GM23338 (cell line): ENCODE measurements around the gene MAPRE2. TPM values are rescaled to one million over a fixed set of nuclear protein-coding genes. Genes with fewer than 3 reads are reported as not detected.

Experiments
- ATAC-seq: fragments of 200-7000 bp; cut with Tn5 transposase; 3 replicates; pipeline ENCODE4 v1.9.1; 2020
- DNase-seq: peaks from one replicate; pipeline ENCODE4 v3.0.0-alpha.2; 2015; ENCODE audit warnings: low spot score
- H2AFZ ChIP-seq: fragments of 200-600 bp; sonication (generic); 2 replicates; pipeline ENCODE4 v1.8.0; 2016; ENCODE audit warnings: antibody characterized with exemption, mild to moderate bottlenecking, moderate library complexity
- H3F3A ChIP-seq: fragments of 200-600 bp; sonication (generic); replicated peaks from 2 replicates; pipeline ENCODE4 v1.8.0; 2017; ENCODE audit warnings: antibody characterized with exemption, mixed run types, low read depth
- H3K27ac ChIP-seq: fragments of 200-600 bp; sonication (generic); 2 replicates; pipeline ENCODE4 v1.6.1; 2016; ENCODE audit warnings: low read depth
- H3K27me3 ChIP-seq: fragments of 200-600 bp; sonication (generic); 2 replicates; pipeline ENCODE4 v1.8.0; 2016; ENCODE audit warnings: mild to moderate bottlenecking, mixed run types, moderate library complexity; ENCODE audit not compliant: insufficient read depth
- H3K36me3 ChIP-seq: fragments of 200-600 bp; sonication (generic); 2 replicates; pipeline ENCODE4 v1.8.0; 2016; ENCODE audit warnings: mild to moderate bottlenecking; ENCODE audit not compliant: insufficient read depth
- H3K4me1 ChIP-seq: fragments of 200-600 bp; sonication (generic); 2 replicates; pipeline ENCODE4 v1.8.0; 2016; ENCODE audit warnings: mild to moderate bottlenecking, moderate library complexity; ENCODE audit not compliant: insufficient read depth
- H3K4me2 ChIP-seq: fragments of 200-600 bp; sonication (generic); 2 replicates; pipeline ENCODE4 v1.7.1; 2017; ENCODE audit warnings: mixed run types
- H3K4me3 ChIP-seq: fragments of 200-600 bp; sonication (generic); 2 replicates; pipeline ENCODE4 v1.6.1; 2016; ENCODE audit warnings: mixed run types
- H3K79me2 ChIP-seq: fragments of 200-600 bp; sonication (generic); replicated peaks from 2 replicates; pipeline ENCODE4 v1.8.0; 2017; ENCODE audit warnings: mild to moderate bottlenecking; ENCODE audit not compliant: insufficient read depth
- H3K9me2 ChIP-seq: fragments of 200-600 bp; sonication (generic); 2 replicates; pipeline ENCODE4 v1.8.0; 2017; ENCODE audit not compliant: insufficient read depth
- H4K20me1 ChIP-seq: fragments of 200-600 bp; sonication (generic); replicated peaks from 2 replicates; pipeline ENCODE4 v1.8.0; 2017; ENCODE audit warnings: mild to moderate bottlenecking; ENCODE audit not compliant: insufficient read depth
- H3K27ac Mint-ChIP-seq: 2 replicates; pipeline ENCODE4 v1.8.0; 2020; ENCODE audit warnings: inconsistent platforms, mild to moderate bottlenecking, moderate library complexity, mixed read lengths
- H3K27me3 Mint-ChIP-seq: 3 replicates; pipeline ENCODE4 v1.8.0; 2022; ENCODE audit warnings: low read depth, mild to moderate bottlenecking, moderate library complexity, mixed read lengths, inconsistent platforms; ENCODE audit not compliant: insufficient read depth, poor library complexity
- H3K36me3 Mint-ChIP-seq: 3 replicates; pipeline ENCODE4 v1.8.0; 2021; ENCODE audit warnings: low read depth, mild to moderate bottlenecking, inconsistent platforms, moderate library complexity, mixed read lengths
- H3K4me1 Mint-ChIP-seq: 3 replicates; pipeline ENCODE4 v1.8.0; 2020; ENCODE audit warnings: mild to moderate bottlenecking, inconsistent platforms, mixed read lengths
- H3K4me3 Mint-ChIP-seq: 3 replicates; pipeline ENCODE4 v1.8.0; 2021; ENCODE audit warnings: moderate library complexity, mild to moderate bottlenecking, inconsistent platforms, mixed read lengths
- H3K9me3 Mint-ChIP-seq: 3 replicates; pipeline ENCODE4 v1.8.0; 2020; ENCODE audit warnings: moderate library complexity, mild to moderate bottlenecking, inconsistent platforms, mixed read lengths
- CREB1 ChIP-seq: fragments of 250-450 bp; sonication (Bioruptor Pico); IDR thresholded peaks from 2 replicates; pipeline ENCODE4 v1.5.0; 2020; ENCODE audit warnings: low read depth, mild to moderate bottlenecking, moderate library complexity
- EZH2 ChIP-seq: fragments of 200-600 bp; sonication (generic); IDR thresholded peaks from one replicate; pipeline ENCODE4 v1.8.0; 2017; ENCODE audit warnings: antibody characterized with exemption, mild to moderate bottlenecking, low read depth; ENCODE audit not compliant: unreplicated experiment
- EZH2phosphoT487 ChIP-seq: fragments of 200-600 bp; sonication (generic); IDR thresholded peaks from one replicate; pipeline ENCODE4 v1.8.1; 2018; ENCODE audit warnings: antibody characterized with exemption; ENCODE audit not compliant: unreplicated experiment
- JUNB ChIP-seq: IDR thresholded peaks from one replicate; pipeline ENCODE4 v1.6.1; 2016; ENCODE audit warnings: antibody characterized with exemption; ENCODE audit not compliant: unreplicated experiment
- NANOG ChIP-seq: IDR thresholded peaks from 2 replicates; pipeline ENCODE4 v1.6.1; 2016; ENCODE audit warnings: antibody characterized with exemption, borderline replicate concordance
- STAT1 ChIP-seq: IDR thresholded peaks from one replicate; pipeline ENCODE4 v1.6.1; 2016; ENCODE audit warnings: antibody characterized with exemption; ENCODE audit not compliant: unreplicated experiment
- ZNF114 ChIP-seq: fragments of 250-450 bp; sonication (Bioruptor Pico); IDR thresholded peaks from 2 replicates; pipeline ENCODE4 v1.5.0; 2020; ENCODE audit warnings: mild to moderate bottlenecking, moderate library complexity
- ZNF331 ChIP-seq: fragments of 250-450 bp; sonication (Bioruptor Pico); IDR thresholded peaks from 2 replicates; pipeline ENCODE4 v1.5.0; 2020; ENCODE audit warnings: low read depth, mild to moderate bottlenecking, moderate library complexity
- polyA plus RNA-seq: library from polyadenylated mRNA; unstranded; fragments of >200 nt; fragmentation: Nextera tagmentation; extraction: Ambion mirVana; gene quantifications from 2 replicates; pipeline ENCODE4 v1.2.1, GENCODE V29; 2016
- total RNA-seq: library from RNA; depleted of rRNA; stranded (reverse); fragments of >200 nt; shearing (Covaris generic); gene quantifications from 2 replicates; pipeline ENCODE4 v1.2.3, GENCODE V29; 2014
- TF ChIP-seq, protein P1 (sequence below): fragments of 250-450 bp; sonication (Bioruptor Pico); IDR thresholded peaks from 2 replicates; pipeline ENCODE4 v1.5.0; 2020; ENCODE audit warnings: mild to moderate bottlenecking, moderate library complexity
- TF ChIP-seq, protein P2 (sequence below): IDR thresholded peaks from 2 replicates; pipeline ENCODE4 v1.6.1; 2016; ENCODE audit warnings: antibody characterized with exemption

MAPRE2 gene
- total and polyA plus RNA-seq, 2 experiments from 2014 or later = 17.8 to 40.4 TPM

DNA sequence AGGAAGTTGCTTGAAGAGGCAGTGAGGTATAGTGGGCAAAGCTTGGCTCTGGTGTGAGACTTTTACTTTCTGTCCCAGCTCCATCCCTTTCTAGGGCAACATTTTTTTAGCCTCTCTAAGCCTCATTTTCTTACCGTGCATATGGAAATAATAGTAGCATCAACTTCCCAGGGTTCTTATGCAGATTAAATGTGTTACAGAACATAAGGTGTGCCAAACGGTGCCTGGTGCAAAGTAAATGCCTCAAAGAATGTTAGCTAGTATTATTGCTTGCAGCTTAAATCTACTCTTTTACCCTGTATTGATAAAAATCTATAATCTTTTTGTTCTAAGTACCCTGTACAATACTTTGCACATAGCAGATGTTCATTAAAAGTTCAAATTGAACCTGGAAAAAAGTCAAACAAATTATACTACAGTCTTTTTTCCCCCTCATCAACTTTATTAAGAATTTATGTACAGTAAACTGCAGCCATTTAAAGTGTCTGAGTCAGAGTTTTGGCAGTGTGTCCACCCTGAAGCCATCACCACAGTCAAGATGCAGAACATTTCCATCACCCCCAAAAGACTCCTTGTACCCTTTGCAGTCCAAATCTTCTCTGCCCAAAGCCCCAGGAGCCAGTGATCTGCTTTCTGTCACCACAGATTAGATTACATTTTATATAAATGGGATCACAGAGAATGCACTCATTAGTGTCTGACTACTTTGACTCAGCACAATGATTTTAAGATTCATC, 10.6 kb downstream of the MAPRE2 start:
- DNase-seq (no peak), ATAC-seq (no peak)
- no peaks in the 10 kb centered on the region for H3K27me3 Mint-ChIP-seq
- Histone ChIP-seq H3K79me2 (peaks cover 72% of the 10 kb centered on the region), H3K27ac (no peak overlapping the region), H3K4me3 (no peak overlapping the region), H3F3A (no peaks in the 10 kb centered on the region), H3K4me2 (no peak overlapping the region), H2AFZ (no peak overlapping the region), H4K20me1 (0 out of 2 replicates have a peak, but pooled peaks cover 3% of the 10 kb centered on the region), H3K27me3 (no peaks in the 10 kb centered on the region), H3K9me2 (no peaks in the 10 kb centered on the region), H3K36me3 (no peaks in the 10 kb centered on the region), H3K4me1 (peaks cover 16% of the 10 kb centered on the region)
- H3K4me1 Mint-ChIP-seq = peaks cover 27% of the 10 kb centered on the region
- no peaks in the 10 kb centered on the region; the same call in 2 of the 3 replicates for H3K9me3 Mint-ChIP-seq
- no peak overlapping the region for H3K4me3 Mint-ChIP-seq
- H3K36me3 Mint-ChIP-seq = peaks cover 4% of the 10 kb centered on the region; the same call in 1 of the 3 replicates
- H3K27ac Mint-ChIP-seq = no peak overlapping the region
- TF ChIP-seq, protein P1, sequence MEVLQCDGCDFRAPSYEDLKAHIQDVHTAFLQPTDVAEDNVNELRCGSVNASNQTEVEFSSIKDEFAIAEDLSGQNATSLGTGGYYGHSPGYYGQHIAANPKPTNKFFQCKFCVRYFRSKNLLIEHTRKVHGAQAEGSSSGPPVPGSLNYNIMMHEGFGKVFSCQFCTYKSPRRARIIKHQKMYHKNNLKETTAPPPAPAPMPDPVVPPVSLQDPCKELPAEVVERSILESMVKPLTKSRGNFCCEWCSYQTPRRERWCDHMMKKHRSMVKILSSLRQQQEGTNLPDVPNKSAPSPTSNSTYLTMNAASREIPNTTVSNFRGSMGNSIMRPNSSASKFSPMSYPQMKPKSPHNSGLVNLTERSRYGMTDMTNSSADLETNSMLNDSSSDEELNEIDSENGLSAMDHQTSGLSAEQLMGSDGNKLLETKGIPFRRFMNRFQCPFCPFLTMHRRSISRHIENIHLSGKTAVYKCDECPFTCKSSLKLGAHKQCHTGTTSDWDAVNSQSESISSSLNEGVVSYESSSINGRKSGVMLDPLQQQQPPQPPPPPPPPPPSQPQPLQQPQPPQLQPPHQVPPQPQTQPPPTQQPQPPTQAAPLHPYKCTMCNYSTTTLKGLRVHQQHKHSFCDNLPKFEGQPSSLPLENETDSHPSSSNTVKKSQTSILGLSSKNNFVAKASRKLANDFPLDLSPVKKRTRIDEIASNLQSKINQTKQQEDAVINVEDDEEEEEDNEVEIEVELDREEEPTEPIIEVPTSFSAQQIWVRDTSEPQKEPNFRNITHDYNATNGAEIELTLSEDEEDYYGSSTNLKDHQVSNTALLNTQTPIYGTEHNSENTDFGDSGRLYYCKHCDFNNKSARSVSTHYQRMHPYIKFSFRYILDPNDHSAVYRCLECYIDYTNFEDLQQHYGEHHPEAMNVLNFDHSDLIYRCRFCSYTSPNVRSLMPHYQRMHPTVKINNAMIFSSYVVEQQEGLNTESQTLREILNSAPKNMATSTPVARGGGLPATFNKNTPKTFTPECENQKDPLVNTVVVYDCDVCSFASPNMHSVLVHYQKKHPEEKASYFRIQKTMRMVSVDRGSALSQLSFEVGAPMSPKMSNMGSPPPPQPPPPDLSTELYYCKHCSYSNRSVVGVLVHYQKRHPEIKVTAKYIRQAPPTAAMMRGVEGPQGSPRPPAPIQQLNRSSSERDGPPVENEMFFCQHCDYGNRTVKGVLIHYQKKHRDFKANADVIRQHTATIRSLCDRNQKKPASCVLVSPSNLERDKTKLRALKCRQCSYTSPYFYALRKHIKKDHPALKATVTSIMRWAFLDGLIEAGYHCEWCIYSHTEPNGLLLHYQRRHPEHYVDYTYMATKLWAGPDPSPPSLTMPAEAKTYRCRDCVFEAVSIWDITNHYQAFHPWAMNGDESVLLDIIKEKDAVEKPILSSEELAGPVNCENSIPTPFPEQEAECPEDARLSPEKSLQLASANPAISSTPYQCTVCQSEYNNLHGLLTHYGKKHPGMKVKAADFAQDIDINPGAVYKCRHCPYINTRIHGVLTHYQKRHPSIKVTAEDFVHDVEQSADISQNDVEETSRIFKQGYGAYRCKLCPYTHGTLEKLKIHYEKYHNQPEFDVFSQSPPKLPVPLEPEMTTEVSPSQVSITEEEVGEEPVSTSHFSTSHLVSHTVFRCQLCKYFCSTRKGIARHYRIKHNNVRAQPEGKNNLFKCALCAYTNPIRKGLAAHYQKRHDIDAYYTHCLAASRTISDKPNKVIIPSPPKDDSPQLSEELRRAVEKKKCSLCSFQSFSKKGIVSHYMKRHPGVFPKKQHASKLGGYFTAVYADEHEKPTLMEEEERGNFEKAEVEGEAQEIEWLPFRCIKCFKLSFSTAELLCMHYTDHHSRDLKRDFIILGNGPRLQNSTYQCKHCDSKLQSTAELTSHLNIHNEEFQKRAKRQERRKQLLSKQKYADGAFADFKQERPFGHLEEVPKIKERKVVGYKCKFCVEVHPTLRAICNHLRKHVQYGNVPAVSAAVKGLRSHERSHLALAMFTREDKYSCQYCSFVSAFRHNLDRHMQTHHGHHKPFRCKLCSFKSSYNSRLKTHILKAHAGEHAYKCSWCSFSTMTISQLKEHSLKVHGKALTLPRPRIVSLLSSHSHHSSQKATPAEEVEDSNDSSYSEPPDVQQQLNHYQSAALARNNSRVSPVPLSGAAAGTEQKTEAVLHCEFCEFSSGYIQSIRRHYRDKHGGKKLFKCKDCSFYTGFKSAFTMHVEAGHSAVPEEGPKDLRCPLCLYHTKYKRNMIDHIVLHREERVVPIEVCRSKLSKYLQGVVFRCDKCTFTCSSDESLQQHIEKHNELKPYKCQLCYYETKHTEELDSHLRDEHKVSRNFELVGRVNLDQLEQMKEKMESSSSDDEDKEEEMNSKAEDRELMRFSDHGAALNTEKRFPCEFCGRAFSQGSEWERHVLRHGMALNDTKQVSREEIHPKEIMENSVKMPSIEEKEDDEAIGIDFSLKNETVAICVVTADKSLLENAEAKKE (CRISPR knock-in tag) = no peak
- TF ChIP-seq JUNB = no peak
- TF ChIP-seq NANOG = no peak
- TF ChIP-seq ZNF114 (CRISPR knock-in tag) = no peak
- TF ChIP-seq EZH2 = no peak
- TF ChIP-seq ZNF331 (CRISPR knock-in tag) = no peak
- no peak for TF ChIP-seq EZH2phosphoT487
- TF ChIP-seq, protein P2, sequence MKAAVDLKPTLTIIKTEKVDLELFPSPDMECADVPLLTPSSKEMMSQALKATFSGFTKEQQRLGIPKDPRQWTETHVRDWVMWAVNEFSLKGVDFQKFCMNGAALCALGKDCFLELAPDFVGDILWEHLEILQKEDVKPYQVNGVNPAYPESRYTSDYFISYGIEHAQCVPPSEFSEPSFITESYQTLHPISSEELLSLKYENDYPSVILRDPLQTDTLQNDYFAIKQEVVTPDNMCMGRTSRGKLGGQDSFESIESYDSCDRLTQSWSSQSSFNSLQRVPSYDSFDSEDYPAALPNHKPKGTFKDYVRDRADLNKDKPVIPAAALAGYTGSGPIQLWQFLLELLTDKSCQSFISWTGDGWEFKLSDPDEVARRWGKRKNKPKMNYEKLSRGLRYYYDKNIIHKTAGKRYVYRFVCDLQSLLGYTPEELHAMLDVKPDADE = no peak
- no peak for TF ChIP-seq CREB1 (CRISPR knock-in tag)
- TF ChIP-seq STAT1 = no peak
